ENCODE results near the gene RTL9.
"Not testable (repeated sequence)": the region's sequence is repeated elsewhere in the genome, so short reads cannot be mapped to it uniquely, and the experiment has no call there.

RTL9 gene

DNA sequence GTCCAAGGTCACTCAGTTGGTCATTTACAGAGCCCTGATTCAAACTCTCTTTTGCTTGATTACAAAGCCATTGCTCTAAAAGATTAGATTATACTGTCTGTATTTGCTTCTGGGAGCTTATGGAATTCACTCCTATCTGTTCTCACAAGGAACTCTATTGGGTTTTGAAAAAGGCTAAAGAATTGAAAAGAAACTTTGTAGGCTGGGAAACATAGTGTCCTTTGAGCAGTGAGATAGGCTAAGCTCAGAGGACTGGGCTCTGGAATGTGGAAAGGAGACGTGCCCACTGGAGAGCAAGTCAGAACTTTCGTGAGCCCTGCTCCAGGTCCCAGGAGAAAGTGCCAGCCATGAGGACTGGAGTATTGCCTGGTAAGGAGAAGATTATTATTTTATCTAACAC lies at the start of gene RTL9:
Gene RTL9 (plus strand): TSS at position 301 of the 400 bp plus-strand sequence. CDS start 91,770 bp downstream, outside the sequence.
- DNase-seq, result no peak

DNA sequence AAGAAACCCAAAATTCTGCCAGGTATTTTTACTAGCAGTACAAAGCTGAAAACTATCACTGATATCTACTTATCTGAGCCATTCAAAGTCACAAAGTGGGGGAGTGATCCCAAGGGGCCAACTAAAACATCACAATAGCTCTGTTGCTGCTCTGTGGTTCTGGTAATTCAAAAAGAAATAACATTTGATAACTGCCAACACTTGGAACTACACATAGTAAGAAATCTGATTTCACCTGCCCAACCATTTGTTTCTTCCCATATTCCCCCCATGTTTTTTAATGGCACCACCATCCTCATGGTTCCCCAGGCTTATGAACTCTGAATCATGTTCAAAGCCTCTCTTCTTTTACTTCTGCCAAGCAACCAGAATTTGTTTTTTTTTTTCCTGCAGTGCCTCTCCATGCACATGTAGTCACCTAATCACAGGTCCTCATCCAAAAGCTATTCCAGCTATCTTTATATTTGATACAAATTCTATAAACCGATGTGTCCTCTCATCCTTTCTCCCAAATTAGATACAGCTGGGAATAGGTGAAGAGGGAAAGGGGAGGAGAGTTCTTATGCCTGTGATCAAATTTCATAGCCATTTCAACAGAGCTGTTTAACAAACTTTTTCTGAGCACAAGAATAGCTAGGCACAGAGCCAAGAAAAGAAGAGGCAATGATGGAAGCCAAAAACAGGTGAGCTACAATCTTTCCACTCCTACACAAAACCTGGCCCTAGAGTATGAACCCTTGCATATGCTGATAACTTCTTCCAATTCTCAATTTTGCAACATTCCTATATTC lies 48.5 kb upstream of the RTL9 start:
- no peak for DNase-seq

- no peak for DNase-seq
Measured at GRCh38 chrX:110310896-110311295, 47.8 kb upstream of the RTL9 start.

DNA sequence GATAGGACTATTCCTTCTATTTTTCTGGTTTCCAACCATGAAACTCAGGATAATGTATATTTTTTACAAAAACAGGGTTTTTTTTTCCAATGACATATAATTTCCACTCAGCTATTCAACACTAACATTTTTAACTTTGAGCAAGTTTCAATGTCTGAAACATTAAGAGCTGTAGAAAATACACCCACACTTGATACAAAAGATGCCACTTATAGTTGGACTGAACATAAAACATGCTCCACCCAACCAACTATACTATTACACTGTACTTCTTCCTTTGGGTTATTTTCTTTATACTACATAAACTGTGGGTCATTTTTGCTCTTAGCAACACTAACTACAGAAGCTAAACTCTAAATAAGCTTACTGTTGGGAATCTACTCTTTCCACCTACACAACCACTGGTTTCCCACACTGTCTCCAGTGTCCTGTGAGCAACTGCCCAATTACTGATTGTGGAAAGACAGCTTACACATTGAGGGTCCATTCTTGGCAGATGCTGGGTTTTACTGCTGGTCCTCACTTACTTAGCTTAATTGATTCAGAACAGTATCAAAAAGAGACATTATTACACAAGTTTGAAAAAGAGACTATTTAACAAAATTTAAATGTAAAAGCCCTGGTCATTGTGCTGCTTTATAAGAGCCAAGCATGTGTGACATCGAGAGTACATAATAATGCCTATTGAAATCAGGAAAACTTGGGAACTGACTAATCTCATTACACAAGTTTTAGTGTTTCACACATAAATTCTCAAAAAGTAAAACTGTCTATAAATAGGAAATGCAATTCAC lies 47.0 kb upstream of the RTL9 start:
- no peak for DNase-seq

- DNase-seq, result no peak
Measured at GRCh38 chrX:110315551-110315950, 43.1 kb upstream of the RTL9 start.

- DNase-seq, result no peak
Measured at GRCh38 chrX:110316351-110317060, 42.1 kb upstream of the RTL9 start.

DNA sequence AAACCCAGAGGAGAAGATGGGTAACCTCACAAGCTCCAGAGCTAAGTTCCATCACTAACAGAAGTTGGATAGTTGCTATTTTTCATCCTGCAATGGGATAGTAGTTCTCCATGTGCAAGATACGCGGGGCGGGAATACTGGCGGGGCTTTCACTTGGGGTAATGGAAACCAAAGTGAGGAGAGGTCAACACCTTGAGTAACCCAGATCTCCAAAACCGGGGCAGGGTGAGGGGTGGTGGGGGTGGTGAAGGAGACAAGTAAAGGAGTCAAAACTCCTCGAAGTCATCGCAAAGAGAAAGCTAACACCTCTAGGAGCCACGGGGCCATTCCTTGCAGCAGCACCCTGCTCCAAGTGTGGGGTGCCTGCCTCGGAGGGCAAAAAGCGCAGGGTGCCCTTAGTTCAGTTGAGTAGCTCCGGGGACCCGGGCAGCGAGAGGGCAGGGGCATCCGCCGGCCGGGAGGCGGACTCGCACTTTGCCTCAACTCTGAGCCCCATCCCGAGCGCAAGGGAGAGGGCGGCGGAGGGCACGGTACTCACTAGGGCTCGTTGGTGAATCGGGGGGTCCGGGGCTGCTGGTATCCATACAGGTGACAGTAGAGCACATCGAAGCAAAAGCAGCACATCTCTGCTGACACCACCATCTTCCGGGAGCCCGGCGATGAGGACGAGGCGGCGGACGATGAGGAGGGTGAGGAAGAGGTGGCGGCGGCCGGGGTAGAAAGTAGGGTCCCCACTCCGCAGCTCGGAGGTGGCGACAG lies 41.4 kb upstream of the RTL9 start:
- no peak for DNase-seq

GRCh38 chrX:110317820-110318663 lies 40.6 kb upstream of the RTL9 start, which contains the start of gene AMMECR1:
AMMECR1 (minus strand) TSS chrX:110318085; CDS start chrX:110318071, 14 bp downstream.
- DNase-seq, result peak; percentile 79

DNA sequence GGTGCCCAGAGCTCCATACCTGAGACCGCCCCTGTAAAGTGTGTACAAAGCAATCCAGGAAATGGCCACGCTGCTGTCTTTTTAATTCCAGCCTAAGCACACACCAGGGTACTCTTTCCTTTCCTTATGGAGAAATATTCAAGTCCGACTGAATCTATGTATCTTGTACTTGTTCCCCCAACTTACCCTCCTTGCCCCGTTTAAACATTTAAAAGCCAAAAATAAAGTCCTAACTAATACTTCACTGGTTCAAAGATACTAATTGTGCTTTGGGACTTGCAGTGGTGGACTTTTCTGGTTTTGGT lies 40.0 kb upstream of the RTL9 start:
- no peak for DNase-seq

DNA sequence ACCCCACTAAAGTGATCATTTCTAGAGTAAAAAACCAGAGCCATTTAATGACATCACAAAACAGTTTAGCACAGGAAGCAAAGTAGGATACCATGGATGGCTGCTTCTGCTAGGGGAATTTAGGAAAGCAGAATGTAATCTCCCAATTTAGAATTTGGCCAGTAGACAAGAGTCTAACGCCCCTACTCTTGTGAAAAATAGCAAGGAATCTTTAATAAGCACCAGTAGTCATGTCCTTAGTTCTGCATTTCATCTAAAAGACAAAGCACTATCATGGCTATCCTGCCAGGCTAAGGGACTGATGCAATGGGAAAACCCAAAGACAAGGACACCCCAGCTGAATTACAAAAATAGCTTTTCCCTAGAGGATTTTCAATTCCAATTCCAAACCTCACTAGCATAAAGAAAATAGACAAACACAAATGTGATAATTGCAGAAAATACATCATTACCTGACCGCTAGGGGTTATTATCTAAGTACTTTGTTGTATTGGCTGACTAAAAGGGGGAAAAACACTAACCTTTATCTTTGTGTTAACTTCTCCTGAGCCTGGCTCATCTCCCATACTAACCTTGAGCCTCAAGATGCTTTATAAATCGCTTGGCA lies 38.2 kb upstream of the RTL9 start:
- no peak for DNase-seq

GRCh38 chrX:110321081-110321480 lies 37.6 kb upstream of the RTL9 start:
- no peak for DNase-seq

DNA sequence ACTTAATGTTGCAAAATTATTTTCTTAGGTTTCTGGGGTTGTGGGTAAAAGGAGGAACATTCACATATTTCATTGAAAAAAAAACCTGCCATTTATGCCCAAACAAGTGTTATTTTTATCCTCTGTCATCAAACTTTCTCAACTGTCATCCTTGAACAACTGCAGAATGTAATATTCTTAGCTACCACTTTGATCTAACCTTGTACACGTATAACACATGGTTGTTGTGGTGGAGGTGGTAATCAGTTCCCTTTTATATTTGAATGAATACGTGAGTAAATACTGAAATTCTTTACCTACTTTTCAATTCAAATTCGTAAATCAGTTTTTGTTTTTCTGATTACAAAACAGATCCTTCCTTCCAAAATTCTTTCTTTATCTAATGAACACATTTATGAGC lies 37.0 kb upstream of the RTL9 start:
- no peak for DNase-seq

- DNase-seq, result peak; percentile 23
Measured at GRCh38 chrX:110322603-110323002, 36.0 kb upstream of the RTL9 start.

DNA sequence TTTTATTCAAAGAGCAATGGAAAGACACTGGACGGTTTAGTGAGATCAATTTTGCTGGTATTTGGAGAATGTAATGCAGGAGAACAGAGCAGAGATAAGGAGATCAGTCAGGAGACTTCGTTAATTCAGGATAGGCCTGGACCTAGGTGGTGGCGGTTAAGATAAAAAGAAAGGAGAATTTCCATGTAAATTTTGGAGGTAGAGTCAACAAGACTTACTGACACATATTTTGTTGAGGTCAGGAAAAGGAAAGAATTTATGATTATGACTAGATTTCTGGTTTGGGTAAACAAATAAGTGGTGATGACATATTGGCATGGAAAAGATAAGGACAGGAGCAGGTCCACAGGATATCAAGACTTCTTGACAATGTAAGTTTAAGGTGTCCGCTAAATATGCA lies 31.9 kb upstream of the RTL9 start:
- DNase-seq, result no peak

DNA sequence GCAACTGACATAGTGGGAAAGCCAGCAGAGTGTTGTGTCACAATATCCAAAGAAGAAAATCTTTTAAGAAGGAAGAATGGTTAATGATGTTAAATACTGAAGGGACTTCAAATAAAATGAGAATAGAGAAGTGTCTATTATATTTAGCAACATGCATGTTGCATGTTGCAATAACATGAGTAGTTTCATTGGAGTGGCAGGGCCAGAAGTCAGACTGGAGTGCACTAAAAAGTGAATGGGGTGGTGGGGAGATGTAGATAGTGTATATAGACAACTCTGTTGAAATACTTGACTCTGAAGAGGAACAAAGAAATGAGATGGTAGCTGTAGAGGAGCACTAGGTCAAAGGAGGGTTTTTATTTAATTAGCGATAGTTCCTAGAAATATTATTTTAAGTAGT lies 31.3 kb upstream of the RTL9 start:
- DNase-seq, result no peak

DNA sequence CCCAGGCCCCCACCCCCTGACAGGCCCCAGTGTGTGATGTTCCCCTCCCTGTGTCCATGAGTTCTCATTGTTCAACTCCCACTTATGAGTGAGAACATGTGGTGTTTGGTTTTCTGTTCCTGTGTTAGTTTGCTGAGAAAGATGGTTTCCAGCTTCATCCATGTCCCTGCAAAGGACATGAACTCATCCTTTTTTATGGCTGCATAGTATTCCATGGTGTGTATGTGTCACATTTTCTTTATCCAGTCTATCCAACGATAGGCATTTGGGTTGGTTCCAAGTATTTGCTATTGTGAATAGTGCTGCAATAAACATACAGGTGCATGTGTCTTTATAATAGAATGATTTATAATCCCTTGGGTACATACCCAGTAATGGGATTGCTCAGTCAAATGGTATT lies 30.0 kb upstream of the RTL9 start:
- DNase-seq, result not testable (repeated sequence)

GRCh38 chrX:110331444-110332030 lies 27.1 kb upstream of the RTL9 start:
- no peak for DNase-seq

DNA sequence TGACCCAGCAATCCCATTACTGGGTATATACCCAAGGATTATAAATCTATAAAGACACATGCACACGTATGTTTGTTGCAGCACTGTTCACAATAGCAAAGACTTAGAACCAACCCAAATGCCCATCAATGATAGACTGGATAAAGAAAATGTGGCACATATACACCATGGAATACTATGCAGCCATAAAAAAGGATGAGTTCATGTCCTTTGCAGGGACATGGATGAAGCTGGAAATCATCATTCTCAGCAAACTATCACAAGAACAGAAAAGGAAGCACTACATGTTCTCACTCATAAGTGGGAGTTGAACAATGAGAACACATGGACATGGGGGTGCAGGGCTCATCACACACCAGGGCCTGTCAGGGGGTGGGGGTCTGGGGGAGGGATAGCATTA lies 25.2 kb upstream of the RTL9 start:
- DNase-seq, result not testable (repeated sequence)

DNA sequence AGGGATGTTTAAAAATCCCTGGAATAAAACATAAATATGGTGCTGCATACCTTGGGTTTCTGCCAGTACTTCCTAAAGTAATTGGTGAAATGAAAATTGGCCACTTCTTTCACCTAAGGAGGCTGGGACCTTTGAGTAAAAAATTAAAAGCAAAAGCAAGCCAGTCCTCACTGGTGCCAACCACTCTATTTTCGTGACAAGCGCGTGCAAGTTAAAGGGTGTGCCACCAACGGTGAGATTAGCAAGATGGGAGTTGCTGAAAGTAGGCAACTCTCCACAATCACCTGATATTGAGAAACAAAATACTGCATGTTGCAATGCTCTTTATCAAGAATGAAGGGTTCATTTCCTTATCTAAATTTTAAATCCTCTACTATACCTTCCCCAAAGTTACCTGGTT lies 19.7 kb upstream of the RTL9 start:
- DNase-seq, result no peak

DNA sequence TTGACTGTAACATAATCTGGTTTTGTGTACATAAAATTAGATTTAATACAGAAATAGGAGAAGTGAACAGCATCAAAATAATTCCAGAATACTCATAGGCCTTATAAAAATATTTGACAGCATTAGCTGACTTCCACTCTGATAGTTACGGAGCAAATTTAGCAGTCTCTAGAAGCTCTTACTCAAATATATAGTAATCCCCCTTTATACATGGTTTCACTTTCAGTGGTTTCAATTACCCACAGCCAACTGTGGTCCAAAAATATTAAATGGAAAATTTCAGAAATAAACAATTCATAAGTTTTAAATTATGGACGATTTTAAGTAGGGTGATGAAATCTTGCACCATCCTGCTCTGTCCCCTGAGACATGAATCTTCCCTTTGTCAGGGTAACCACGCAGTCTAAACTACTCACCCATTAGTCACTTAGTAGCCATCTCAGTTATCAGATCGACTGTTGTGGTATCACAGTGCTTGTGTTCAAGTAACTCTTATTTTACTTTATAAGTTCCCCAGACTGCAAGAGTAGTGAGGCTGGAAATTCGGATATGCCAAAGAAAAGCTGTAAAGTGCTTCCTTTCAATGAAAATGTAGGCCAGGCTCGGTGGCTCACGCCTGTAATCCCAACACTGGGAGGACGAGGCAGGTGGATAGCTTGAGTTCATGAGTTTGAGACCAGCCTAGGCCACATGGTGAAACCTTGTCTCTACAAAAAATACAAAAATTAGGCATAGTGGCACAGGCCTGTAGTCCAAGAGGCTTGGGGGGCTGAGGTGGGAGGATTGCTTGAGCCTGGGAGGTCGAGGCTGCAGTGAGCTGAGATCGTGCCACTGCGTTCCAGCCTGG lies 17.2 kb upstream of the RTL9 start:
- DNase-seq, result peak; percentile 92
